Activated CD4-positive, CD25-positive, alpha-beta regulatory T cell (primary cell): ENCODE measurements around the gene TP53BP1.

Experiments
- DNase-seq, 4 experiments: peaks; one replicate each; lab custom pipeline; 2025; lab: John Stamatoyannopoulos, UW

TP53BP1 gene

DNA sequence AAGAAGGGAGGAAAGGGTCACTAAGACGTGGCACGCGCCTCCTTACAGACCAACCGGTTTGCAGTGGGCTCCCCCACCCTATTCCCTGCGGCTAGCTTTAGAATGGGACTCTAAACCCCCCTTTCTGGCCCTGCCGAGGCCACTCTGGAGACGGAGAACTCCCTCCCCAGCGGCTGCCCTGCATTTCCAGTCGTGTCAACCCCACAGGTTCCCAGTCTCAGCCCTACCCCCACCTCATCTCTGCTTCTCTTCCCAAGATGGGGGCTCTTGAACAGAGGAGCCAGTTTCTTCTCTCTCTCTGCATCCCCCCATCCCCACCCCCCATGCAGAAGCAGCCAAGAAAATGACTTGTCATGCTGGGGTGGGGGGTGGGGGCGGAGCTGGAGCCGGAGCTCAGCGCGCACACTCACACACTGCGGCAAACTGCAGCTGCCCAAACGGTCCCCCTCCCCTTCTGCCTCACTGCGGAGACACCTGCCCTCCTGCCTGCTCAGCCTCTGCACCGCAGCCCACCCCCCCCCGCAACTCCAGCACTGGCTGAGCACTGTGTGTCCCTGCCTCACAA, 25.3 kb upstream of the TP53BP1 start:
- DNase-seq = no peak

DNA sequence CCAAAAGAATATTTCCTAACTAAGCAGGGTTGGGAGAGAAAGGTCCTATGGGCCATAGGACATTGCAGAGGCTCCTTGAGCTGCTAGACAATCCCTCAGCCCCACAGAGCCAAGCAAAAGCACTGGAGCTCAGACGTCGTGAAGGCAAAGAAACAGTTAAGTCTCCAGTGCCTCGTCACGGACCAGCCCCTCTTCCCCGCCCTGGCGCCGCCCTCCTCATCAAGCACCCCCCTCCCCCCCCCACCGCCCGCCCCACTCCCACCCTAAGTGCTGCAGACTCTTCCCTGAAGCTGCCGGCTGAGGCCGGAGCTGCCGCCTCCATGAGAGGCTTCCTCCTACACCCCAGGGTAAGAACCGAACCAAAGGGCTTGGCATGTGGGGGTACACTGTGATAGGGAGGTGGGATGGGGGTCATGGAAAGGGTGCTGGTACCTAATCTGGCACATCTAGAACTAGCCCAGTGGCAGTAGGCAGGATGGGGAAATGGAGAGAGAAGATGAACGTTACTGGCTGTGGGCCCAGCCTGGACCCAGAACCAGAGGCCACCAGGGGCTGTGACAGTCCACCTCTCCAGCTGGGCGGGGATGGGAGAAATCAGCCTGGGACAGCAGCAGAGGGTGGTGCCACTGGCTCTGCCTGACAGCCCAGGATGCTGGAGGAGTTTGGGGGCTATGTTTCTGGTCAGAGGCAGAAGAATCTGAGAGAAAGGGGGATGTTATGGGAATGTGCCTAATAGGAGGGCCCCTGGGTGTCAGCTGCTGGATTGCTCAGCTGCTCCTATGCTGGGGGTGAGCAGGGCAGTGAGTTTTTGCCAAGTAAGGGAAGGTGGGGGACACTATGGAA, 24.6 kb upstream of the TP53BP1 start, which contains the start of gene MAP1A:
TSS of gene MAP1A (plus strand) at position 255 of the 843 bp plus-strand sequence. CDS start 3,866 bp downstream, outside the sequence.
- DNase-seq = no peak

DNA sequence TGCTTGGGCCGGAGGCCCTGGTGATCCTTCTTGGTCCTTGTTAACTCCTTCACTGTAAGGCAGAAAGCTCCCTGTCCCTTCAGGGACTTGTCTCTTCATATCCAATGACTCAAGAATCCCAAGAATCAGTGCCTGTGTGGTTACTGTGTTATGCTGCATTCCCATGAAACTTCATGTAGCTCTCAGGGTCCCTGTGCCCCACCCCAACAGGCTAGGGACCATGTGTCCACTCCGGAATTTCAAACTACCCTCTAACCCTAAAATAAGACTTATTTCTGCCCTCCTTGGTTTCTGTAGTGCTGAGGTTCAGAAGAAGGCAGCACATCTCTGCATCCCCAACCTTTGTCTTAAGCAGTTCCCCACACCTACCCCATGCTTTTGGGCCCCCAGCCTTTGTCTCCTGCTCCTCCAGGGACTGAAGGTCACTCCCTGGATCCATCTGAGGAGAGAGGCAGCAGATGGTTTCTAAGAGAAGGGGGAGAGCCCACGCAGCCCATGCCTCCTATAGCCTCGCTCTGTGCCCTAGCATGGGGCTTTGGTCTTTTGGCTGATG, 23.9 kb upstream of the TP53BP1 start:
- DNase-seq = no peak

DNA sequence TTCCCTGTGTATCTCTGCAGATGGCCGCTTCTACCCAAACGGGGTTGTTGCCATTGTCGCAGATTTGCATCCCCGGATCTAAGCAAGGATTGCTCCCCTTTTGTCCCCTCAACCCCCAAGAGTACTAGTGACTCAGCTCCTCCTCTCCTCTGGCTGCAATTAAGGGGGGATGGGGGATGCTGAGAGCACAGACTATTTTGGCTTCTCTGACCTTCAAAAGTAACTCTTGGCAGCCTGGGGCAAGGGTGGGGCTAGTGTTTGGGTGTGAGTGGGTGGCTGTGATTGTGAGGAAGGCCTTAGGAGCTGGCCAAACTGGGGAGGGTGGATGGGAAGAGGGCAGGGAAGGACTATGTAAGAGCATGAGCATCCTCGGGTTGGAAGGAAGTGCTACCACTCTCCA, 23.2 kb upstream of the TP53BP1 start:
- DNase-seq = no peak

DNA sequence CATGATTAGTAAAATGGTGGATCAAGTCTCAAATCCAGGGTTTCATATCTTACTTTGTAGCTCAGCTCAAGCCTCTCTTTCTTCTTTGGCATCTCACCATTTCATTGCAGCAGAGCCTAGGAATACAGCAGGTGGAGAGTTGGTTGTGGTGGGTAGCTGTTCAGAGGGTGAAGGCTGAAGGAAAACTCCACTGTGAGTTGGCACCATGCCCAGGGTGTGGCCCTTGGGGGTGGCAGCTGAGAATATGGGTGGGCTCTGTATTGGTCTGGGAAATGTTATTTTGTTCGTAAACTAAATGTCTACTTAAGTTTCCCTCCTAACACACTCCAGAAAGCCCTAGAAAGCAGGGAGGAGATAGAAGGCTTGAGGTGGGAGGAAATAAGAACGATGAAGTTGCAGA, 22.8 kb upstream of the TP53BP1 start:
- no peak for DNase-seq

DNA sequence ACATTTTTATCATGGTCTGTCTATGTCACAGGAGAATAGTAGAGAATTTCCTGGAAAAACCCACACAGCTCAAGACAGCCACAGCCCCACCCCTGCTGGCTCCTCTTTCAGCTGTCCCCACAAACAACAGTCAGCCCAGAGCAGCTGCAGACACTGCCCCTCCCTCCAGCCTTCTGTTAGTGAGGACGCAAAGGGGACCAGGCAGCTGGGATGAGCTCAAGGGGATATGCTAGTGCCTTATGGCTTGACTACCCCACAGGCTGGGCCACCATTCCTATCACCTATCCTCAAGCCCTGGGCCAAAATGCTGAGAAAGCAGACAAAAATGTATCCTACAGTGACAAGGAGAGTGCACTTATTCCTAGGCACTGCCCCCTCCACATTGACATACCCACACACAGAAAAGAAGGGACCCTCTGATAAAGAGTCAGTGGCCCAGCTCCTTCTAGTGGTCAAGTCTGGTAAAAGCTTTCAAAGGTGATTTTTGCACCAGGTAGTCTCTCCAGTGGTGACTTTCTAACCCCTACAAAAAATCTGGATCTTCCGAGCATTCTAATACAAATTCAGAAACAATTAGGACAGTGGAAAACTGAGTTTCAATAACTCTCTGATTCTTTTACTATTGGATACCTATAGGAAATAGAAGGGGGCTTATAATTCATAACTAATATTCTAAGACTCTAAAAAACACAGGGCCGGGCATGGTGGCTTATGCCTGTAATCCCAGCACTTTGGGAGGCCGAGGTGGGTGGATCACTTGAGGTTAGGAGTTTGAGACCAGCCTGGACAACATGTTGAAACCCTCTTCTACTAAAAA, 21.5 kb upstream of the TP53BP1 start:
- no peak for DNase-seq

DNA sequence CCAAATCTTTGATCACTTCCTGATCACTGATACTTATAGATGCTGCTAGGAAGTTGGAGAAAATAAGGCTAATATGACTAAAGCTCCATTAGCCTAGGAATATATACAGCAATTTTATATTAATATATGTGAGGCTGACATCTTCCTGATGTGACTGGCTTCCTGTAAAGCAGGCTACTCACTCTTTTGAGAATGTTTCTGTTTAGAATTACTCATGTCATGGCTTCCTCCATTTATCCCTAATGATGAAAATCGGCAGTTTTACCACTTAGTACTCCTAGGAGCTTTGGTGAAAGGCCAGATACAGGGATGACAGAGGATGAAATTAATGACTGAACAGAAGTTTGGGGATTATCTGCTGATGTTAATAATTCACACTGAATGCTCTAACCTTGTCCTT, 20.6 kb upstream of the TP53BP1 start:
- DNase-seq = no peak

DNA sequence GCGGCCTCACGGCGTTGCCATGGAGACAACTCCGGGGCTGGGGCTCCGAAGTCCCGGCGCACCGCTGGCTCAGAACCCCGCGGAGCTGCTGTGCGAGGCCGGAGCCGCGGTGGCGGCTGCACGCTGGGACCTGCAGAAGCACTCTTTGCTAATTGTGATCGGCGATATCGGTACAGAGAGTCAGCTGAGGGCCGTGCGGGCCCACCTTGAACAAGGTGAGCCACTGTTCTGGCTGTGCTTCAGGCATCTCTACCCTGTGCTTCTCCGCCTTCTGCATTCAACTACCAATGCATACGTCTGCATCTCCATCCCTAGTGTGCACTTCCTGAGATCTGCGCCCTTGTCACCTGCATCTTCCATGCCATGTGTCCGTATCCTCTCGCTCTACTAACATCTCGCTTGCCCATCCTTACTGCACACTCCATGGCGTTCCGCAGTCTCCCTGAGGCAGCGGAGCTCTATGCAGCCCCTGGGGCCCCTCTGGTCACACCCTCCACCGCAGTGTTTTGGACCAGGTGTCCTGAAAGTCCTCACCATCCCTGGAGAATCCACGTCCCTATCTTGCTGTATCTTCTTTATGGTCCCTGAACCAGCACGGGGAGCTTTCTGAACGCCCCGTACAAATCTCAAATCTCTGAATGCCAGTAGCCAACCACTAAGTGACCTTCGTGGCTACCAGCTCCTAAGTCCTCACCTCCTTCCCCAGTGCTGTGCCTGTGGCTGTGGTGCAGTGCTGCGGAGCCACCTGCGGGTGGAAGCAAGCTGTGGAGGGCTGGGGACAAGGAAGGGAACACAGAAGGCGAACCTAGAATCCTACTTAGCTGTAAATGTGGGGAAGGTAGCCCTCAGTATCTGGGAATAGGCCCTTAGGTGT, 18.3 kb upstream of the TP53BP1 start:
- DNase-seq = no peak

DNA sequence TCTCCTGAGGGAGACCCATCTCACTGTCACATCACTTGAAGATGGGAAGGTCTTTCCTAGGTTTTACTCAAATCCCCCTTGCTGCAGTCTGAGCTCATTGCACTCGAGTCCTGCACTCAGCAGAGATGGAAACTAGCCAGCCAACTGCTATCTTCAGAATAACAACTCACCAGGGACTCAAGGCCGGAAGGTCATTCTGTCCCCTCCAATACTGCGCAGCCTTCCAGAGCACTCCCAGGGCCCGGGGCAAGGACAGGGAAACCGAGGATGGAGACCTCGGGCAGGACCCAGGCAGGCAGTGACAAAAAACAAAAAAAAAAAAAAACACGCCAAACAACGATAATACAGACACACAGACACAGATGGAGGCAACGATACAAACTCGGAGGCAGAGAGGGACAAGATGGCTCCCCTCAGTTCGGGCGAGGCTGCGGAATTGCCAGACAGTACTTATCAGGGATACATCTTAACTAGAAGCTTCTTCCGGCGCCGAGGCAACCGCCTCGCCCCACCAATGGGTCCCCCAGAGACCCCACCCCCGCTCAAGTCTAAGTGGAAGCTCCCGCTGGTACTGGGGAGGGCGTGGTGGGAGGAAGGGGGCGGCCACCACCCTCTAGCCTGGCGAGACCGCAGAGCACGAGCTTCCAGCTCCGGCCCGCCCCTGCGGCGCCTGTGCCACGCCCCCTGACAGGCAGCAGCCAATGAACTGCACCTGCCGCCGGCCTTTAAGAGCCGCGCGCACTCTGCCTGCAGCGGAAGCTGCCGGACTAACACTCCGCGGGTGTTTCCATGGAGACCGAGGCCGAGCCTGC, 17.4 kb upstream of the TP53BP1 start:
- DNase-seq = peak; percentile 90 to 96 (median 94)

DNA sequence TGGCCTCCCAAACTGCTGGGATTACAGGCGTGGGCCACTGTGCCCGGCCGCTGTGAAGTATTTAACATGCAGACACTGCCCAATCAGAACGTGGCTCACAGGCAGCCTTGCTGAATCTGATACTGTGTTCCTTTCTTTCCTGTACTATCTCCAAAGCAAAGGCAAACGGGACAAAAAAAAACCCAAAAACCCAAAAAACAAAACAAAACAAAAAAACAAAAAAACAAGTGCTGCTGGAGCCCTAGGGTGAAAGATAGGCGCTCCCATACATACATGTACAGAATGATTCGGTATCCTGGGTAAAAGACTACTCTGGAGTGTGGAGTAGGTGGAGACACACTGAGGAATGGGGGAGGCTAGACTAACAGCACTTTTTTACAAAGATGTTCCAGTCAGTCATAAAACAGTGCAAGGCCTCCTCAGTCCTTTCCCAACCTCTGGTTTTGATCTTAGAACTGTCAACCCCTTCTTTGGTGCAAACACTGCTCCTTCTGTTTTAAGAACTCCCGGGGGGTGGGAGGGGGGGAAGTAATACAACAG, 16.8 kb upstream of the TP53BP1 start:
- DNase-seq = no peak

DNA sequence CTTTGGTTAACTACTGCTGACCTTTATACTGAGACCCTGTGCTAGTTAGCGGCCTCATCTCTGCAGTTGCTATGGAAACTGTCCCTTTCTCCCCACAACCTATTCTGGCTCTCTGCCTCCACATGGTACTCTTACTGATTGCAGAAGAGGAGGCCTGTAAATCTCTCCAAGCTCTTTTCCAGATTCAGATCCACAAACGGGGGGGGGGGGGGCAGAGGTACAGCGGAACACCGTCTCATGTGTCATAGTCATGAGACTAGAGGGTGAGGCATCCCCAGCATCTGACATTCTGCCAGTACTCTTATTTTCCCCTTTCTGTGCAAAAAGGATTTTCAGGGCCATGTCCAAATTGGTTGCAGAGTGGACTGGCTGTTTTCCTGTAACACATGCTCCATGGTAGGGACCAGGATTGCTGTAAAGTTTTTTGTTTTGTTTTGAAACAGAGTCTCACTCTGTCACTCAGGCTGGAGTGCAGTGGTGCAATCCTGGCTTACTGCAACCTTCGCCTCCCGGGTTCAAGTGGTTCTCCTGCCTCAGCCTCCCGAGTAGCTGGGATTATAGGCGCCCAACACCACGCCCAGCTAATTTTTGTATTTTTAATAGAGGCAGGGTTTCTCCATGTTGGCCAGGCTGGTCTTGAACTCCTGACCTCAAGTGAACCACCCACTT, 16.2 kb upstream of the TP53BP1 start:
- DNase-seq = no peak

DNA sequence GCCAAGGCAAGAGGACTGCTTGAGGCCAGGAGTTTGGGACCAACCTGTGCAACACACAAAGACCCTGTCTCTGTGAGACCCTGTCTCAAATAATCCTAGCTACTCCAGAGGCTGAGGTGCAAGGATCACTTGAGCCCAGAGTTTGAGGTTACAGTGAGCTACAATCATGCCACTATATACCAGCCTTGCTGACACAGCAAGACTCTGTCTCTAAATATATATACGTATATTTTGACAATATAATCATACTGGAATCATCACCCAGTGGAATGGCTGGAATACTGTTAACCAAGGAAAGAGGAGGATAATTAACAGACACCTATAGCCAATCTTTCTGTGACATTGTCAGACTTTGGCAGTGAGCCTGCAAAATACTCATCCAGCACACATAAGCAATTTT, 15.5 kb upstream of the TP53BP1 start:
- DNase-seq = no peak

DNA sequence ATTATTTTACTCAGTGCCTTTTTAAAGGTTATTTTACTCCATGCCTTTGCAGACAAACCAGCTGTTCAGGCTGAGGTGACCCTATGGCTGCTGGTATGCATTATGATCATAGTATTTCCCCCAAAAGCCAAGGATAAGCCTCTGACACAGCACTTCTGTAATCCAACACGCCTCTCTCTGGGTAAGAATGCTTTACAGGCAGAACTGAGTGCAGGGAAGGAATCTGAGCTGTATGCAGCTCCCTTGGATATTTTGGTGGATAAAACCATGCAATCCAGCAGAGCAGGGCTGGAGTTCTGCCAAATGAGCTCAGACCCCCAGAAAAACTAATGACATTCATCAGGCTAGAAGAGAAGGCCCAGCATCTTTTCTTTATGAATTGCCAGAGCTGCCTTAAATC, 12.8 kb upstream of the TP53BP1 start:
- no peak for DNase-seq

DNA sequence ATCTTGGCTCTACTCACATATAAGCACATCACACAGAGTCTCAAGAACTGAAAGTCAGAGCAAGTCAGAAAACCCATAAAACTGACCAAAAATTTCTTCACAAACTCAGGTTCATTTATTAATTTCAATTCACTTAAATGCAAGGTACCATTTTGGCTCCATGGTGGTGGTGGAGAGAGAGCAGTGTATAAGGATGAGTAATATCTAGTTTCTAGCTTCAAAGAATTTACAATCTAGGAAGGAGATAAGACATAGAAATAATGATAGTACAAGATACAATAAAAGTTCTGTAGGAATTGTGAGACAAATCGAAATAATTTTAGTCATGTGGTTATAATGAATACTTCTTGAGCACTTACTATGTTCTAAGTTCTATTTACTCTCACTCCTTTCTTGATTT, 6.7 kb upstream of the TP53BP1 start:
- DNase-seq = no peak

DNA sequence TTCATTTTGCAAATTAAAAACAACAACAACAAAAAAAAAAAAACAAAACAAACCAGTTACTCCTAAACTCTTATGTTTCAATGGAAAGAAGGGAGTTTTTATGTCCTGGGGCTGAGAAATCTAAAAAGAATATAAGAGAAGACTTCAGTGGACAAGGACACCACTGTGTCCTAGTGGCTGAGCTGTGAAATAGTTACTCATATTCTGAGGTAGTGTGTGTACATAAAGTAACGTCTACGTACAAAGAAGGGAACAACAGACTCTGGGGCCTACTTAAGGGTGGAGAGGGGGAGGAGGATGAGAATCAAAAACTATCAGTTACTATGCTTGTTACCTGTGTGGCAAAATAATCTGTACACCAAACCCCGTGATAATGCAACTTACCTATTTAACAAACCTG, 6.0 kb upstream of the TP53BP1 start:
- no peak for DNase-seq

DNA sequence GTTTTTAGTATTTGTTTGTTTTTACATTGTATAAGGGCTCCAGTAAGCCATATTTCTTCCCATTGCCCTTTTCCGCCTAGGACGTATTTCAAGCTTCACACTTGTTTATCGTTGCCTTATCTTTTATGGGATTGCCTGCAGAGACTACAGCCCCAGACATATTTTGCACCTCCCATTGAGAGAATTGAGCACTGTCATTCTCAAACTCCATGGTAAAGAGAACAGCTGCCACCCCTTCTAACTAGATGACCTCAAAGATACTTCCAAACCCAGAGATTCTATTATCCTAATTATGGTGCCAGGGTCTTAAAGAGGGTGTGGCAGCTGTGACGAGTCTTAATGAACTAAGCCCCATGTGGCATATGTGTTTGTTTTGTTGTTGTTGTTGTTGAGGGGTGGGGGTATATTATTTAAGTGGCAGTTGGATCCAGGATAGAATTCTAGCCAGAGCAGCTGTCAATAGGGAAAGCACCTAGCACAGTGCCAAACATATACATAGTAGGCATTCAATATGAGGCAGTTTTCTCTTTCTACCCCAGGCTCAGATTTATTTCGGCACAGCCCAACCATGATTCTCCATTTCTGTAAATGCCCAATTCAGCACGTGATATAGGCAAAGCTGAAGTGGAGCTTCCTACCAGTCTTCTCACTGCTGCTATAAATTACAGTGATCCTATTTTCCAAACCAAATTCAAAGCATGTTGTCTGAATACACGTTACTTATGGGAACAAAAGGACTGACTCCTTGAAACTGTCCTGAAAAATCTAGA, 932 bp upstream of the TP53BP1 start:
- DNase-seq = no peak

DNA sequence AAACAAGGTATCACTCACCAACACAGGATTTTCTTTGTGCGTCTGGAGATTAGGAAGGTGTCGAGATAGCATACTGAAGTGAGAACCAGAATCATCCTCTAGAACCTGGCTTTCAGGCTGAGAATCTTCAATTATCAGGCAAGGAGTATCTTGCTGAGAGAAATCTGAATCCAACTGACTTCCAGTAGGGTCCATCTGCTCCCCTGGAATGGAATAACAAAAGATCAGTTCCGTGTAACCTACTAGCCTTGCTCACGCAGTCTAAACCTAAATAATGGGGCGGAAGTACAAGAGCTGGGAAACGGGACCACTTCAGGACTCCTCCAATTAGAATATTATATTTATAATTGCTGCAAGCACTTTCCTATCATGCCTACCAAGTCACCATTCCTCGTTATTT, 690 bp downstream of the TP53BP1 start:
- no peak for DNase-seq

DNA sequence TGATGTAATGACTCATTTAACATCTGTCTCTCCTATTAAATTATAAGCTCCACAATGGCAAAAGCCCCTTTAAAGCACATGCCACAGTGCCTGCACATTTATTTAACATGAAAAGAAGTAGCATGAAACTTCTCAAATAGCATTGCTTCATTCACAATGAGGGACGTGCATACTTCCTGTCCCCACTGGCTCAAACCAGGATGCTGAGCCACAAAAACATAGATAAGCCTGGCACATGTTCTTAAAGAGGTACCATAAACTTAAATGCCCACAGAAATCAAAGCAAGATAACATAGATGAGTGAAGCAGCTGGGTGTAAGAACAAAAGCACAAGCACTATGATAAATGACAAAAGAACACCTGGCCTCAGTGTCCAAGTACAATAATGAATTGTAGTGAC, 3.8 kb downstream of the TP53BP1 start:
- DNase-seq = no peak

DNA sequence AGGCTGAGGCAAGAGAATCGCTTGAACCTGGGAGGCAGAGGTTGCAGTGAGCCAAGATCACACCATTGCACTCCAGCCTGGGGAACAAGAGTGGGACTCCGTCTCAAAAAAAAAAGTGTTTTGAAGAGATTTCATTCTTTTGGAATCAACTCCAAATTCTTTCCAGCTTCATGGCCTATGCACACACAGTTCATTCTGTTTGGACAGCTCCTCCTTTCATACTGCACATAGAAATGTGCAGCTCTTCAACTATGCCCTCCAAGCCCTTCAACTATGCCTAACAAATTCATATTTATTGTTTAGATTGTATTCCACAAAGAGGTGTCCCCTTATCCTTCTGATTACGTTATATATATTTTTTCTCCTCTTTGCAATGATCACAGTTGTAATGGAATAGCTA, 4.2 kb downstream of the TP53BP1 start:
- DNase-seq = no peak
